ENCODE data around the gene MYOF.

Gene MYOF

DNA sequence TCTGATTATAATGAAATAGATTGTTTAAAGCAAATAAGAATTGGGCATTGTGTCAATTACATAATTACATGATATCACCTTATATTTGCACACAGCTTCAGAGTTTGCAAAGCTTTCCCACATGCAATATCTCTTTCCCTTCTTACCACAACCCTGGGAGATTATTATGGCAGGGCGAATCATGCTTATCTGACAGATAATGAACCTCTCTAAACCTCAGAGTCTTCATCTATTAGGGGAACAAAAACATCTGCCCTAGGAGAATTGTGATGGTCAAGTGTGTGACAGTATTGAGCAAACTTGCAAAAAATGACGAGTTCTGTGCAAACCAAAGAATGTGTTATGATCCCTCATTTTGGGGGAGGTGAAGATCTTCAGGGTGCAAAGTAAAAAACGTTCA is 90.0 kb downstream of the MYOF start:
- TF ChIP-seq, protein P1, sequence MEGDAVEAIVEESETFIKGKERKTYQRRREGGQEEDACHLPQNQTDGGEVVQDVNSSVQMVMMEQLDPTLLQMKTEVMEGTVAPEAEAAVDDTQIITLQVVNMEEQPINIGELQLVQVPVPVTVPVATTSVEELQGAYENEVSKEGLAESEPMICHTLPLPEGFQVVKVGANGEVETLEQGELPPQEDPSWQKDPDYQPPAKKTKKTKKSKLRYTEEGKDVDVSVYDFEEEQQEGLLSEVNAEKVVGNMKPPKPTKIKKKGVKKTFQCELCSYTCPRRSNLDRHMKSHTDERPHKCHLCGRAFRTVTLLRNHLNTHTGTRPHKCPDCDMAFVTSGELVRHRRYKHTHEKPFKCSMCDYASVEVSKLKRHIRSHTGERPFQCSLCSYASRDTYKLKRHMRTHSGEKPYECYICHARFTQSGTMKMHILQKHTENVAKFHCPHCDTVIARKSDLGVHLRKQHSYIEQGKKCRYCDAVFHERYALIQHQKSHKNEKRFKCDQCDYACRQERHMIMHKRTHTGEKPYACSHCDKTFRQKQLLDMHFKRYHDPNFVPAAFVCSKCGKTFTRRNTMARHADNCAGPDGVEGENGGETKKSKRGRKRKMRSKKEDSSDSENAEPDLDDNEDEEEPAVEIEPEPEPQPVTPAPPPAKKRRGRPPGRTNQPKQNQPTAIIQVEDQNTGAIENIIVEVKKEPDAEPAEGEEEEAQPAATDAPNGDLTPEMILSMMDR (IDR thresholded peaks at IDR 0.05; ENCODE audit: control extremely low read depth, extremely low read depth, low read depth, missing control alignments) = no peak
- no peak for DNase-seq (ENCODE audit: extremely low spot score)
- ChIA-PET CTCF (interaction anchor here (1.0 to 5.1 kb wide), 3 partner anchors 15 to 40 kb away, joined by 3 to 34 read pairs (median 3); no protein-coding TSS in a partner anchor), POLR2A (no interaction called here)

- TF ChIP-seq, protein P1 (IDR thresholded peaks at IDR 0.05; ENCODE audit: control extremely low read depth, extremely low read depth, low read depth, missing control alignments) = no peak
- ChIA-PET POLR2A (no interaction called here), CTCF (interaction anchor here (0.9 to 5.1 kb wide), 5 partner anchors 11 to 92 kb away, joined by 3 to 34 read pairs (median 4); partner anchors contain the start of gene MYOF)
- DNase-seq (ENCODE audit: extremely low spot score) = no peak
Observed at GRCh38 chr10:93390306-93391090, 91.6 kb downstream of the MYOF start.

DNA sequence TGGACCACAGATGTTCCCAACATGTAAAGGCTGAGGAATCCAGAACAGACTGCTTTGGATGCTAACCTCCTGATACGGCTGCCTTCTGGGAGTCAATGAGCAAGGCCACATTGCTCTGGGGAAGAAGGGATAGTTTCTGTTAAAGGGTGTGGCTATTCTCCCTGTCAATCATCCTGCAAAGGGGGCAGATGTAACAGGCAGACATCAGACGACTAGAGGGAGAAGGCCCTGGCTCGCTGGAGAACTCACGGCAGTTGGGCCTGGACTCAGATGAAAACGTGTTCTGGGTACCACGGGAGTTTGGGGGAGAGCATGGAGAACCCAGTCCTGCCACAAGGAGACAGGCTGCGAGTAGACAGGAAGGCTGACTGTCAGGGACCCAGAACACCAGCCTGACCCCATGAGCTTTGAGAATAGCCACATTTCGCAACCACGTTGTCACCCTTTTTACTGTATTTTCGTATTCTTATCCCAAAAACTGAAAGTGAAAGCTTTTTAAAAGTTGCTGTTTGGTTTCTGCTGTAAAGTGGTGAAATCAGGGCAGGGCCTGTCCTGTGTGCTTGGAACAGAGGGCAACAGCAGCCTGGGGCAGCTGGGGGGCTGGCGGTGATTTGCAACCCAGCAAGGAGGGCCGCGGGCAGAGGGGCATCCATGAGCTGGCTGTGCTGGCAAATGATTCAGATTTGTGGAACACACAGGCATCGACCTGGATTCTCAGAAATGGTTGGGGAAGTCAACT is 95.3 kb downstream of the MYOF start:
- DNase-seq (ENCODE audit: extremely low spot score) = peak; percentile 21
- TF ChIP-seq, protein P1 (IDR thresholded peaks at IDR 0.05; ENCODE audit: control extremely low read depth, extremely low read depth, low read depth, missing control alignments) = no peak
- ChIA-PET POLR2A (no interaction called here), CTCF (interaction anchor here (1.3 to 3.8 kb wide), 6 partner anchors 10 to 168 kb away, joined by 3 to 33 read pairs (median 5); partner anchors contain the start of gene MYOF)

GRCh38 chr10:93385345-93385744 is 96.8 kb downstream of the MYOF start:
- CTCF ChIA-PET = interaction anchor here (1.4 to 3.8 kb wide), 4 partner anchors 9 to 97 kb away, joined by 3 to 33 read pairs (median 14); partner anchors contain the start of gene MYOF
- POLR2A ChIA-PET = no interaction called here
- TF ChIP-seq, protein P1 (IDR thresholded peaks at IDR 0.05; ENCODE audit: control extremely low read depth, extremely low read depth, low read depth, missing control alignments) = no peak
- DNase-seq (ENCODE audit: extremely low spot score) = no peak

DNA sequence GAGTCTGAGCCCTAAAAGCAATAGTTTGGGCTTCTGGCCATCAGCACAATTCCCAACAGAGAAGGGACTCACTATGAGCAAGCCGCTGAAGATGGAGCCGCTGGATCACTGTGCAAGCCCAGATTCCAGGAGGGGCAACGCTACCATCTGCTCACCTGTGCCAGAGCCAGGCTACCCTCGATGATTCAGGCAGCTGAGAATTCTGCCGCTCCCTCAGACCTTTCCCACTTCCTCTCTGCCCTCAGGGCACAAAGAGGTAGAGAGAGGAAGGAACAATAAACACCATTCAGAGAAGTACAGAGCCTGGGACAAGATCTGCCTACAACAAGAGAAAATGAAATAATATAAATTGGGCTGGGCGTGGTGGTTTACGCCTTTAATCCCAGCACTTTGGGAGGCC is 98.1 kb downstream of the MYOF start:
- TF ChIP-seq, protein P1 (IDR thresholded peaks at IDR 0.05; ENCODE audit: control extremely low read depth, extremely low read depth, low read depth, missing control alignments) = no peak
- POLR2A ChIA-PET = no interaction called here
- no peak for DNase-seq (ENCODE audit: extremely low spot score)
- CTCF ChIA-PET = interaction anchor here (1.3 to 2.8 kb wide), 2 partner anchors 8 to 98 kb away, joined by 3 to 18 read pairs; partner anchors contain the start of gene MYOF

GRCh38 chr10:93383562-93383981 is 98.6 kb downstream of the MYOF start:
- DNase-seq (ENCODE audit: extremely low spot score) = no peak
- ChIA-PET CTCF (interaction anchor here (0.9 to 2.8 kb wide), 3 partner anchors 8 to 99 kb away, joined by 3 to 18 read pairs (median 3); partner anchors contain the start of gene MYOF), POLR2A (no interaction called here)
- TF ChIP-seq, protein P1 (IDR thresholded peaks at IDR 0.05; ENCODE audit: control extremely low read depth, extremely low read depth, low read depth, missing control alignments) = no peak

Data from GM10248 (cell line).